ENCODE results near the gene CTF1.

GRCh38 chr16:30926937-30927788 is 30.7 kb downstream of the CTF1 start:
- TF ChIP-seq CTCF (IDR thresholded peaks at IDR 0.05; ENCODE audit: low read depth, low read length, missing input control) (no peak), MAX (IDR thresholded peaks at IDR 0.05) (no peak), TAF1 (conservative IDR thresholded peaks at IDR 0.05) (no peak), YY1 (IDR thresholded peaks at IDR 0.05) (no peak), FOXA2 (IDR thresholded peaks at IDR 0.05) (no peak), JUND (IDR thresholded peaks at IDR 0.05) (no peak), GABPA (IDR thresholded peaks at IDR 0.05 in 1 of 2, conservative IDR thresholded peaks at IDR 0.05 in 1 of 2) (no peak), RXRA (IDR thresholded peaks at IDR 0.05) (no peak), EGR1 (IDR thresholded peaks at IDR 0.05; ENCODE audit: low read depth in 2 of 2) (no peak)
